ENCODE measurements around the gene SNX18. TPM values are rescaled to one million over a fixed set of nuclear protein-coding genes. Genes with fewer than 3 reads are reported as not detected.

The SNX18 gene
- total RNA-seq, 1 donor from 2014 or later: 38.8 TPM

DNA sequence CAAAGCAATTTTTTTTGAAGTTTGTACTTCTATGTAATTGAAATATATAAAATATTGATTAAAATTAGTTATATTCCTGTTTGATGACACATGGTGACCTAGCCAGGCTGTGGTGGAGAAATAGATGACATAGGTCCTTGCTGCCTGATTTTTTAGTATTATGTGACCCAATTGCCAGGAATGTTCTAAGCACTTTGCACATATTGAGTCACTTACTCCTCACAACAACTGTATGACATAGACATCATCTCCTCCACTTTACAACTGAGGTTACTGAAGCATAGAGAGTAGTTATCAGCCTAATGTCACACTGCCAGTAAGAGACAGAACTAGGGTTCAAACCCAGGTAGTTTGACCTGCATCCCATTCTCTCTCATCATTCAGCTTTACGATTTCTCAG lies 26.2 kb upstream of the SNX18 start:
- no peak overlapping the region for H3K27ac ChIP-seq (ENCODE audit: low read depth, low read length)
- H3K9ac ChIP-seq (ENCODE audit: low read length): no peak overlapping the region
- DNase-seq (ENCODE audit: low read depth): no peak
- H3K4me1 ChIP-seq (ENCODE audit: insufficient read depth, low read length): no peaks in the 10 kb centered on the region
- no peak overlapping the region for H3K4me3 ChIP-seq (ENCODE audit: insufficient read depth, low read depth, low read length)
- H4K20me1 ChIP-seq (ENCODE audit: insufficient read depth, low read length): no peaks in the 10 kb centered on the region
- TF ChIP-seq EZH2 (IDR thresholded peaks at IDR 0.05; ENCODE audit: insufficient read depth, low read length): no peak
- TF ChIP-seq, protein P1, sequence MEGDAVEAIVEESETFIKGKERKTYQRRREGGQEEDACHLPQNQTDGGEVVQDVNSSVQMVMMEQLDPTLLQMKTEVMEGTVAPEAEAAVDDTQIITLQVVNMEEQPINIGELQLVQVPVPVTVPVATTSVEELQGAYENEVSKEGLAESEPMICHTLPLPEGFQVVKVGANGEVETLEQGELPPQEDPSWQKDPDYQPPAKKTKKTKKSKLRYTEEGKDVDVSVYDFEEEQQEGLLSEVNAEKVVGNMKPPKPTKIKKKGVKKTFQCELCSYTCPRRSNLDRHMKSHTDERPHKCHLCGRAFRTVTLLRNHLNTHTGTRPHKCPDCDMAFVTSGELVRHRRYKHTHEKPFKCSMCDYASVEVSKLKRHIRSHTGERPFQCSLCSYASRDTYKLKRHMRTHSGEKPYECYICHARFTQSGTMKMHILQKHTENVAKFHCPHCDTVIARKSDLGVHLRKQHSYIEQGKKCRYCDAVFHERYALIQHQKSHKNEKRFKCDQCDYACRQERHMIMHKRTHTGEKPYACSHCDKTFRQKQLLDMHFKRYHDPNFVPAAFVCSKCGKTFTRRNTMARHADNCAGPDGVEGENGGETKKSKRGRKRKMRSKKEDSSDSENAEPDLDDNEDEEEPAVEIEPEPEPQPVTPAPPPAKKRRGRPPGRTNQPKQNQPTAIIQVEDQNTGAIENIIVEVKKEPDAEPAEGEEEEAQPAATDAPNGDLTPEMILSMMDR (IDR thresholded peaks at IDR 0.05; ENCODE audit: insufficient read depth, low read depth, low read length): no peak
- H3K9me3 Mint-ChIP-seq (ENCODE audit: unreplicated experiment): peaks cover 3% of the 10 kb centered on the region
- no peak overlapping the region for H3K4me3 Mint-ChIP-seq (ENCODE audit: unreplicated experiment)
- no peaks in the 10 kb centered on the region for H3K9me3 ChIP-seq (ENCODE audit: insufficient read depth, low read depth, low read length)
- H3K4me2 ChIP-seq (ENCODE audit: low read length): no peak overlapping the region
- H3K27me3 ChIP-seq (ENCODE audit: insufficient read depth, low read length): peaks cover 4% of the 10 kb centered on the region
- peaks cover 4% of the 10 kb centered on the region for H3K27me3 Mint-ChIP-seq (ENCODE audit: low read depth, unreplicated experiment)
- no peaks in the 10 kb centered on the region for H3K79me2 ChIP-seq (ENCODE audit: insufficient read depth, low read length)
- no peak overlapping the region for H3K27ac Mint-ChIP-seq (ENCODE audit: unreplicated experiment)
- no peaks in the 10 kb centered on the region for H3K4me1 Mint-ChIP-seq (ENCODE audit: low read depth, unreplicated experiment)
- H3K36me3 ChIP-seq (ENCODE audit: insufficient read depth, low read length): no peaks in the 10 kb centered on the region
- H2AFZ ChIP-seq (ENCODE audit: low read depth, low read length): no peak overlapping the region
- no peak for FAIRE-seq
- H3K36me3 Mint-ChIP-seq (ENCODE audit: low read depth, unreplicated experiment): no peaks in the 10 kb centered on the region

DNA sequence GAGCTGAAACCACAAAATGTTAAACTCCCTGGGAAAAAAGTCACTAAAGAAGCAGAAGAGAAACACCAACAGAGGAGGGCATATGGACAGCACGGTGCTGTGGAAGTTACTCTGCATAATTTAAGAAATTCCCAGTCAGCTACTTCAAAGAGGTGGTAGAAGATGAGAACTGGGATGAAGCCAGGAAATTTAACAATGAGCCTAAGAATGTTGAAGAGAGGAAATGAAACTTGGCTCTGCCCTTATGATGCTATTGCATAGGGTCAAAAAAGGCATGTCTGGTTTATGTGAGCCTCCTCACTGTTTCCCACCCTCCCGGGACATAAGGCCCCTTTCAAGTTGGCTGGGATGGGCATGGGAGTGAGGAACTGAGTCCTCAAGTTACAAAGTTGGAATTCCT lies 25.4 kb upstream of the SNX18 start:
- Histone ChIP-seq H4K20me1 (ENCODE audit: insufficient read depth, low read length) (no peaks in the 10 kb centered on the region), H2AFZ (ENCODE audit: low read depth, low read length) (no peak overlapping the region), H3K9ac (ENCODE audit: low read length) (no peak overlapping the region), H3K27ac (ENCODE audit: low read depth, low read length) (no peak overlapping the region), H3K4me3 (ENCODE audit: insufficient read depth, low read depth, low read length) (no peak overlapping the region), H3K4me1 (ENCODE audit: insufficient read depth, low read length) (no peaks in the 10 kb centered on the region), H3K36me3 (ENCODE audit: insufficient read depth, low read length) (no peaks in the 10 kb centered on the region), H3K4me2 (ENCODE audit: low read length) (no peak overlapping the region), H3K27me3 (ENCODE audit: insufficient read depth, low read length) (peaks cover 4% of the 10 kb centered on the region), H3K9me3 (ENCODE audit: insufficient read depth, low read depth, low read length) (no peaks in the 10 kb centered on the region), H3K79me2 (ENCODE audit: insufficient read depth, low read length) (no peaks in the 10 kb centered on the region)
- no peaks in the 10 kb centered on the region for H3K36me3 Mint-ChIP-seq (ENCODE audit: low read depth, unreplicated experiment)
- peaks cover 3% of the 10 kb centered on the region for H3K9me3 Mint-ChIP-seq (ENCODE audit: unreplicated experiment)
- no peak overlapping the region for H3K27ac Mint-ChIP-seq (ENCODE audit: unreplicated experiment)
- no peaks in the 10 kb centered on the region for H3K4me1 Mint-ChIP-seq (ENCODE audit: low read depth, unreplicated experiment)
- no peak for TF ChIP-seq EZH2 (IDR thresholded peaks at IDR 0.05; ENCODE audit: insufficient read depth, low read length)
- TF ChIP-seq, protein P1 (IDR thresholded peaks at IDR 0.05; ENCODE audit: insufficient read depth, low read depth, low read length): no peak
- H3K4me3 Mint-ChIP-seq (ENCODE audit: unreplicated experiment): no peak overlapping the region
- peaks cover 4% of the 10 kb centered on the region for H3K27me3 Mint-ChIP-seq (ENCODE audit: low read depth, unreplicated experiment)
- FAIRE-seq: no peak
- peak; percentile 12 for DNase-seq (ENCODE audit: low read depth)

DNA sequence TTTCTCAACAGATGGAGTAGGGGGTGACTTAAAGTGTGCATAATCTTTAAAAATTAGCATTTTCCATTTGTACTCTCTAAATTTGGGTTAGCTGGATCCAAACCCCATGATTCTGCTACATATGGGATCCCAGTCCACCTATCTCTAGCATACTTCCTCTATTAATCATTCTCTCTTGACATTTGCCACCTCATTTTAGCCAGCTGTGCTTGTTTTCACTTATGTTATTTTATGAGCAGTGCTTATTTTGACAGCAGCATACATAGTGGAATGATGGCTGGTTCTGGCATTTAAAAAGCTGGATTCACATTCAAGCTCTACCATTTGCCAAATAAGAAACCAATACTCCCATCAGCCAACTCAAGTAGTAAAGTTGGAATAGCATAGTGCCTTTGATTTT lies 22.5 kb upstream of the SNX18 start:
- no peaks in the 10 kb centered on the region for H3K79me2 ChIP-seq (ENCODE audit: insufficient read depth, low read length)
- H3K27ac Mint-ChIP-seq (ENCODE audit: unreplicated experiment): no peak overlapping the region
- H4K20me1 ChIP-seq (ENCODE audit: insufficient read depth, low read length): no peaks in the 10 kb centered on the region
- peaks cover 4% of the 10 kb centered on the region for H3K27me3 Mint-ChIP-seq (ENCODE audit: low read depth, unreplicated experiment)
- H3K36me3 Mint-ChIP-seq (ENCODE audit: low read depth, unreplicated experiment): no peaks in the 10 kb centered on the region
- no peak overlapping the region for H3K4me3 ChIP-seq (ENCODE audit: insufficient read depth, low read depth, low read length)
- peaks cover 16% of the 10 kb centered on the region for H3K9me3 Mint-ChIP-seq (ENCODE audit: unreplicated experiment)
- DNase-seq (ENCODE audit: low read depth) (no peak), FAIRE-seq (no peak)
- TF ChIP-seq, protein P1 (IDR thresholded peaks at IDR 0.05; ENCODE audit: insufficient read depth, low read depth, low read length): no peak
- no peak for TF ChIP-seq EZH2 (IDR thresholded peaks at IDR 0.05; ENCODE audit: insufficient read depth, low read length)
- H3K9ac ChIP-seq (ENCODE audit: low read length): no peak overlapping the region
- H3K4me1 ChIP-seq (ENCODE audit: insufficient read depth, low read length): no peaks in the 10 kb centered on the region
- H3K27me3 ChIP-seq (ENCODE audit: insufficient read depth, low read length): peaks cover 4% of the 10 kb centered on the region
- no peak overlapping the region for H3K27ac ChIP-seq (ENCODE audit: low read depth, low read length)
- H3K4me1 Mint-ChIP-seq (ENCODE audit: low read depth, unreplicated experiment): no peaks in the 10 kb centered on the region
- H2AFZ ChIP-seq (ENCODE audit: low read depth, low read length): no peak overlapping the region
- H3K9me3 ChIP-seq (ENCODE audit: insufficient read depth, low read depth, low read length): no peaks in the 10 kb centered on the region
- H3K4me3 Mint-ChIP-seq (ENCODE audit: unreplicated experiment): no peak overlapping the region
- no peaks in the 10 kb centered on the region for H3K36me3 ChIP-seq (ENCODE audit: insufficient read depth, low read length)
- H3K4me2 ChIP-seq (ENCODE audit: low read length): no peak overlapping the region
